Posterior vena cava (tissue), 2 donors: ENCODE results near the gene ULK3. TPM values are rescaled to one million over a fixed set of nuclear protein-coding genes. Genes with fewer than 3 reads are reported as not detected.

ENCODE experiments used
- DNase-seq: peaks from one replicate; pipeline ENCODE4 v3.0.0-alpha.2; 2020; ENCODE audit warnings: low spot score
- intact Hi-C, 2 donors: fragments of 100-400 bp; cut with DNase I; formaldehyde crosslinking; loops; one replicate each; pipeline versions ENCODE4 v1.14.1 to v1.14.2; 2022 to 2023
- microRNA-seq, 2 donors: library from miRNA; unstranded; fragments of <30 nt; microRNA quantifications; one replicate each; pipeline ENCODE4 v1.2.0, GENCODE V29; 2020 to 2021; ENCODE audit warnings: borderline microRNAs expressed in 2 of 2
- total RNA-seq, 2 donors: library from RNA; stranded (reverse); fragmentation: NEBNext Ultra II Directional; extraction: Animal tissue kit (Norgen Biotek cat#: 25700); gene quantifications; one replicate each; pipeline ENCODE4 v1.2.1, GENCODE V29; 2021
- donor health status: DM: yes; HTN: yes; CAD: no.
- donor health status: DM: yes; HTN: yes; CAD: no.

ULK3 gene
- total RNA-seq, 2 donors from 2014 or later: 19.1 to 21.8 TPM

- intact Hi-C loops: no loop called here
- DNase-seq: no peak
These were observed 50.5 kb downstream of the ULK3 start for GRCh38 chr15:74792227-74793016.

GRCh38 chr15:74791667-74792066 is 51.3 kb downstream of the ULK3 start:
- intact Hi-C loops: no loop called here
- no peak for DNase-seq

GRCh38 chr15:74791007-74791406 is 51.9 kb downstream of the ULK3 start:
- intact Hi-C loops: no loop called here
- no peak for DNase-seq

GRCh38 chr15:74790080-74790916 is 52.7 kb downstream of the ULK3 start:
- intact Hi-C loops: loop anchor here in 1 of 2 donors (1.0 kb wide), 1 partner anchor 26 kb away; no protein-coding TSS in a partner anchor

GRCh38 chr15:74789741-74790079 is 53.2 kb downstream of the ULK3 start:
- intact Hi-C loops: loop anchor here in 1 of 2 donors (1.0 kb wide), 1 partner anchor 27 kb away; no protein-coding TSS in a partner anchor
- no peak for DNase-seq

More at GRCh38 chr15:74790080-74790916, 52.7 kb downstream of the ULK3 start:
- DNase-seq: no peak

GRCh38 chr15:74789171-74789631 is 53.8 kb downstream of the ULK3 start:
- intact Hi-C loops: no loop called here
- no peak for DNase-seq

- intact Hi-C loops: no loop called here
- no peak for DNase-seq
These were observed 54.2 kb downstream of the ULK3 start for GRCh38 chr15:74788683-74789151.

GRCh38 chr15:74788042-74788682 is 54.8 kb downstream of the ULK3 start:
- intact Hi-C loops: no loop called here
- DNase-seq: no peak

- intact Hi-C loops: no loop called here
- DNase-seq: peak; percentile 92
These were observed 55.5 kb downstream of the ULK3 start for GRCh38 chr15:74787251-74788041.

GRCh38 chr15:74786551-74787165 is 56.3 kb downstream of the ULK3 start:
- intact Hi-C loops: no loop called here
- DNase-seq: no peak

Small RNA genes within 50 kb of the gene (microRNA-seq; reads per million reads assigned to microRNA genes)
- 0 reads per million in 2 donors for gene MIR4513
- 0.52 to 1.3 reads per million in 2 donors for gene MIR6882

Other genes starting within 250 kb of the ULK3 start
- gene CLK3, start 227.3 kb downstream of the ULK3 start, total RNA-seq: 10 to 100 TPM; 37.7 to 42.3 TPM
- gene EDC3, start 147.1 kb downstream of the ULK3 start, total RNA-seq: 10 to 100 TPM; 21.8 to 22.1 TPM
- under 1 TPM in 1 of 2 donors, not detected in 1; 0.48 TPM for gene CYP1A1, start 117.6 kb downstream of the ULK3 start, total RNA-seq
- not detected for gene CYP1A2, start 94.3 kb downstream of the ULK3 start, total RNA-seq
- 10 to 100 TPM; 29.6 to 31.8 TPM for gene CSK, start 61.1 kb downstream of the ULK3 start, total RNA-seq
- gene LMAN1L, start 30.3 kb downstream of the ULK3 start, total RNA-seq: not detected
- gene CPLX3, start 16.5 kb downstream of the ULK3 start, total RNA-seq: not detected
- 10 to 100 TPM; 65.1 to 65.6 TPM for gene SCAMP2, start 30.2 kb upstream of the ULK3 start, total RNA-seq
- gene MPI, start 46.9 kb upstream of the ULK3 start, total RNA-seq: 10 to 100 TPM; 22.4 to 26.5 TPM
- 10 to 100 TPM; 61.5 to 81.0 TPM for gene FAM219B, start 63.7 kb upstream of the ULK3 start, total RNA-seq
- 100 to 1,000 TPM in 1 of 2 donors, 10 to 100 TPM in 1; 90.6 to 101 TPM for gene COX5A, start 94.9 kb upstream of the ULK3 start, total RNA-seq
- 1 to 10 TPM; 7.5 to 9.3 TPM for gene RPP25, start 113.6 kb upstream of the ULK3 start, total RNA-seq
- 1 to 10 TPM; 2.4 to 2.9 TPM for gene SCAMP5, start 152.4 kb upstream of the ULK3 start, total RNA-seq
- gene PPCDC, start 180.4 kb upstream of the ULK3 start, total RNA-seq: 10 to 100 TPM in 1 of 2 donors, 1 to 10 TPM in 1; 9.2 to 11.0 TPM